ENCODE results near the gene GAB4.
"Not testable (repeated sequence)": the region's sequence is repeated elsewhere in the genome, so short reads cannot be mapped to it uniquely, and the experiment has no call there.

GAB4 gene

GRCh38 chr22:17007852-17008731 lies at the start of gene GAB4:
Gene GAB4, minus strand, starts transcription at chr22:17008222. Its CDS starts 108 bp downstream, at chr22:17008114.
- no peak for DNase-seq

- DNase-seq, result no peak
Observed at GRCh38 chr22:17056807-17057206, 48.8 kb upstream of the GAB4 start.

GRCh38 chr22:17056058-17056457 lies 48.0 kb upstream of the GAB4 start:
- no peak for DNase-seq

- DNase-seq, result no peak
Observed at GRCh38 chr22:17047656-17048055, 39.6 kb upstream of the GAB4 start.

- DNase-seq, result no peak
Observed at GRCh38 chr22:17046566-17047348, 38.7 kb upstream of the GAB4 start.

GRCh38 chr22:17043521-17043920 lies 35.5 kb upstream of the GAB4 start:
- no peak for DNase-seq

GRCh38 chr22:17036842-17037711 lies 29.1 kb upstream of the GAB4 start:
- peak; percentile 42 for DNase-seq

GRCh38 chr22:17035976-17036841 lies 28.2 kb upstream of the GAB4 start:
- DNase-seq, result not testable (repeated sequence)

GRCh38 chr22:17035246-17035645 lies 27.2 kb upstream of the GAB4 start:
- DNase-seq, result no peak

- not testable (repeated sequence) for DNase-seq
Observed at GRCh38 chr22:17034532-17034931, 26.5 kb upstream of the GAB4 start.

- DNase-seq, result not testable (repeated sequence)
Observed at GRCh38 chr22:17032277-17032676, 24.3 kb upstream of the GAB4 start.

- DNase-seq, result not testable (repeated sequence)
Observed at GRCh38 chr22:17024380-17024779, 16.4 kb upstream of the GAB4 start.

GRCh38 chr22:17015552-17015951 lies 7.5 kb upstream of the GAB4 start:
- DNase-seq, result not testable (repeated sequence)

GRCh38 chr22:17014101-17014440 lies 6.0 kb upstream of the GAB4 start:
- not testable (repeated sequence) for DNase-seq

- DNase-seq, result no peak
Observed at GRCh38 chr22:17013396-17014100, 5.5 kb upstream of the GAB4 start.

GRCh38 chr22:17012267-17012666 lies 4.2 kb upstream of the GAB4 start:
- DNase-seq, result no peak

- DNase-seq, result no peak
Observed at GRCh38 chr22:17009640-17010291, 1.7 kb upstream of the GAB4 start.

- DNase-seq, result no peak
Observed at GRCh38 chr22:17007257-17007656, 765 bp downstream of the GAB4 start.

- no peak for DNase-seq
Observed at GRCh38 chr22:16989915-16990314, 18.1 kb downstream of the GAB4 start.

GRCh38 chr22:16988257-16988656 lies 19.8 kb downstream of the GAB4 start:
- no peak for DNase-seq

- DNase-seq, result no peak
Observed at GRCh38 chr22:16987822-16988221, 20.2 kb downstream of the GAB4 start.

Measured in left hindlimb (tissue), 1 donor.